Activated CD4-positive, alpha-beta T cell treated with anti-CD3 and anti-CD28 coated beads, Interleukin-10, Interleukin-2, amounts not matched to agents 100 ng/mL and 50 ng/mL, durations not matched to agents 16 hours and 8 hours (primary cell): Measurements from ENCODE around the gene CGB1.

Source experiments
- DNase-seq: peaks from one replicate; pipeline ENCODE4 v3.0.0-alpha.2; 2020

The CGB1 gene

GRCh38 chr19:49020931-49021895 is 15.5 kb downstream of the CGB1 start:
- peak; percentile 39 for DNase-seq

GRCh38 chr19:49020342-49020741 is 16.4 kb downstream of the CGB1 start:
- no peak for DNase-seq

GRCh38 chr19:49019242-49019932 is 17.3 kb downstream of the CGB1 start:
- peak; percentile 70 for DNase-seq

DNA sequence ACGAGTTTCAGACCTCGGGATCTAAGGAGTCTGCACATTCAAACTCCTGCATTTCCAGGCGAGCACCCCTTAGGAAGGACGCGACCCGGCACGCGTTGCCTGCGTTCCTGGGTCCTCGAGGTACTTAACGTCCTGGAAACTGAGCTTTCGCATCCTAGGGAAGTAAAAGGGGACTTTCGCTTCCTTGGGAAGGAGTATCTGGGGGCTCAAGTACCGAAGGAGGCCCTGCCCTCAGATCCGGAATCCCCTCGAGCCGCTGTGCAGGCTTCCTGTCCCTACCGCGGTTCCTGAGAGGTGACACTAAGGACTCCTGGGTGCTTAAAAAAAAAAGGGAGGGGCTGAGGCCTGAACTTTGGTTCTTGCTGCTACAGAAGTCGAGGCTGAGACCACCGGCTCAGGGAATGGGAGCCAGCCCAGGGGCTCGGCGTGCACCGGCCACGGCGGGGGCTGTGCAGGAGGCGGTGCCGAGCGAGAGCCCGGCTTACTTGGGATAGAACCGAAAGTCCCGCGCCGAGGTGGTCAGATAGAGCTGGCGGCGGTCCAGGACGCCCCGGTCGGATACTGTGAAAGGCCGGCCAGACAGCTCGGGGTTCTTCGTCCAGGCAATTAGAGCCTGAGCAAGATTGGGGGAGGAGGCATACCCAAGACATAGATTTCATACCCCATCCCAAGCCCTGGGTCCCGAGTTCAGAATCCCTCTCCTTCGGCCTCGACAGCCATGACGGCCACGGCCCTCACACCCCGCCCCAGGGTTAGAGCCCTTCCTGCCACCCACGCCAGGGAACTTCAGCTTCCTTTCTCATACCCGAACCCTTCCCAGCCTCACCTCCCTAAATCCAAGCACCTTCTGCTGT is 18.1 kb downstream of the CGB1 start:
- DNase-seq: peak; percentile 26

DNA sequence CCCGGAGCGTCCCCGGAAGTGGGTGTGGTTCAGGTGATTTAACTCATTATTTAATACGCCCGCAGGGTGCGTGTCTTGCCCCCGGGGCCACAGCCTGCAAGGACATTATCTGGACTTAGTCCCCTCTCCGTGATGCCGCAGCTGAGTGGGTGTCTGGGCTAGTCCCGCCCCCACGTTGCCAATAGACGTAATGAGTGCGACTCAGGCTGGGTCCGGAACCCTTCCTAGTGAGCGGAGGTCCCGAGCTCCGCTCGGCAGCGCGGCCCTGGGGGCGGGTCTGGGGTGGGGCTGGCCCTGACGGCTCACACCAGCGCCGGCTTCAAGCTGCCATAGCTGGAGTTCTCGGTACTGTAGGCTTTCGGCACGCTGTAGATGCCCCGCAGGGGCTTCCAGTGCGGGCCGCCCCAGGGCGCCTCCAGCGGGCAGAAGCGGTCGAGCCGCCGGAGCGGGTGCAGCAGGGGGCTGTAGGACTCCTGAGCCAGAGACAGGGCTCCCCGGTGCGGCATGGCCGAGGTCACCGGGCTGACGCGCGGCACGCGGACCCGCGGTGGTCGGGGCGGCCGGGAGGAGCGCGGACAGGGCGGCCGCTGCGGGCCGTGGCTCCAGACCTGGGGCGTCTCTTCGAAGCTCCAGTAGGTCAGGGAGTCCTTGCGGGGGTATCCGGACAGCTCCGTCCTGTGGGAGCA is 18.9 kb downstream of the CGB1 start:
- peak; percentile 70 for DNase-seq

DNA sequence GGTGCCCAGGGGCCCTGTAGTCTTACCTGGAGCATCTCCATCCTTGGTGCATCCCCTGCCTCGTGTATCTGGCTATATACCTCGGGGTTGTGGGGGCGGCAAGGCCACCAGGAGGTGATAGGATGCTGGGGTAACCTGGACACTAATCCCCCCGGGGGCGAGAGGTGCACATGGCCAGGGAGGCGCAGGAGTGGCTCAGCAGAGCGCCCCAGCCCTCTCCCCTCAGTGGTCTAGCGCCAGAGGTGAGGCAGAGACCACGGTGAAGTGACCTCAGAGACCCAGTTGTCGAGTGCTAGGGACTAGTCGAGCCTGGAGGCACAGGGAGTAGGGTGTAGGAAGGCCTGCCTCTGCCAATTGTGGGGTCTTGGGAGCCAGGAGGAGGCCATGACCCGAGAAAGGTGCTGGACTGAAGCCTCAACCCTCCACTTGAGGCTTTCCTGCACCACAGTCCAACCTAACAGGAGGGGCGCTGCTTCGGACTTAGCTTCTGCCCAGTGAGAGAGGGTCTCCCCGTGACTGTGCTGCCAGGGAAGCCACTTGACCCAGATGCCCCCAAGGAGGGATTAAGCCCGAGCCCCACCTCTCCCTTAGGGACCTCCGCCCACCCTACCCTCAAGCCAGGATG is 19.5 kb downstream of the CGB1 start, which contains the start of gene LHB:
Gene LHB (minus strand): TSS at position 51 of the 625 bp plus-strand sequence. CDS start 10 bp downstream, at position 41.
- no peak for DNase-seq

DNA sequence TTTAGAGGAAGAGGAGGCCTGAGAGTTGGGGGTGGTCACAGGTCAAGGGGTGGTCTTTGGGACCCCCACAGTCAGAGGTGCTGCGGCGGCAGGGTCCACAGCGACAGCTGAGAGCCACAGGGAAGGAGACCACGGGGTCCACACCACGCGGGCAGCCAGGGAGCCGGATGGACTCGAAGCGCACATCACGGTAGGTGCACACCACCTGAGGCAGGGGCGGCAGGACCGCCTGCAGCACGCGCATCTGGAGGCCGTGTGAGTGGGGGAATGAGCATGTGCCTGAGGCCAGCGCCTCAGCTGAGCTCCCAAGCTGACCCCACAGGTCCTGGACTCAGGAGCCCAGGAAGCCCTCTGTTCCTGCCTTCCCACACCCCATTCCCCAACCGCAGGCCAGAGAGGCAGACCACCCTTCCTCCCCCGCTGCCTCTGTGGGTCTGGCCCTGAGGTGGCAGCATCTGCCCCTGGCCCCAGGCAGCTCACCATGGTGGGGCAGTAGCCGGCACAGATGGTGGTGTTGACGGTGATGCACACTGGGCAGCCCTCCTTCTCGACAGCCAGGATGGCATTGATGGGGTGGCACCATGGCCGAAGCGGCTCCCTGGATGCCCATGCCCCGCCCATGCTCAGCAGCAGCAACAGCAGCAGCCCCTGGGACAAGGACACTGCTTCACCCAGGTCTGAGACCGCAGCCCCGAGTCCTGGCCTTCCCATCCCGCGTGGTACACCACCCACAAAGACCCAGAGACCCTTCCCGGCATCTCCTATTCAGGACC is 20.4 kb downstream of the CGB1 start:
- no peak for DNase-seq

DNA sequence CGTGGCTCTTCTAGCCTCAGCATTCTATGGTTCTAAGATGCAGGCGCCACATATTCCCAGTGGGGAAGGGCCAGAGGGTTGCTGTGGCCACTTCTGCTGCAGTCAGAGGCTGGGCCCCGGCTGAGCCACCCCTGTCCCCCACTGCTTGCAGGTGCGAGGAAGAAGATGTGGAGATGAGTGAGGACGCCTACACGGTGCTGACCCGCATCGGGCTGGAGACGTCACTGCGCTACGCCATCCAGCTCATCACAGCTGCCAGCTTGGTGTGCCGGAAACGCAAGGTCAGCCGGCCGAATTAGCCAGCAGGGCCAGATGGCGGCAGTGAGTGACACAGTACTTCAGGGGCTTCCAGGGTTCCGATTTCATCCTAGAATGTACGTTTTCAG is 21.8 kb downstream of the CGB1 start:
- no peak for DNase-seq

DNA sequence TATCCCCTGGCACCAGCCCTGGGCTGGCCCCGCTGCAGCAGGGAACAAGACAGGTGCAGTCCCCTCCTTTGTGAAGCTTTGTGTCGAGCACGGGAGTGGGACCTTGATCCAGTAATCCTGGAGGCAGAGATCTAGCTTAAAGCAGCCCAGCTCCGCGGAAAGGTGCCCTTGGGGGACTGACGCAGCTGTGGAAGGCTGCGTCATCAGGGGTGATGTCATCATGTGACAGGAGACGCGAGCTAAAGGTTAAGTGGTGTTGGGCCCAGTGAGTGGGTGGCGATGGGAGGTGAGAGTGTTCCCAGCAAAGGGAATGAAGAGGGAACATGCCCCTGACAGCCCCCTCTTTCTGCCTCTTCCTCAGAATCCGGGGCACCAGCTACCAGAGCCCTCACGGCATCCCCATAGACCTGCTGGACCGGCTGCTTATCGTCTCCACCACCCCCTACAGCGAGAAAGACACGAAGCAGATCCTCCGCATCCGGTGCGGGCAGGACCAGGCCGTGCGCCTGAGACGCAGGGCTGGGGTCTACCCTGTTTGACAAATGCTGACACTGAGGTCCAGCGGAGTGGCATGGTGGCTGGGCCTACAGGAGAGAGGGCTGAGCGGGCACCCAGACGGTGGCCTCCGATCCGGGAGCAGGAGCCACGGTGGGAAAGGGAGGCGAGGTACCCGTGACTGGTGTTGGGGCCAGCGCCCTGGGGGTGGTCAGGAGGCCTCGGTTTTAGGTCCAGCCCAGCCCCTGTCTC is 22.4 kb downstream of the CGB1 start:
- DNase-seq: no peak

- no peak for DNase-seq
These were observed 25.5 kb downstream of the CGB1 start for GRCh38 chr19:49011194-49011593.

DNA sequence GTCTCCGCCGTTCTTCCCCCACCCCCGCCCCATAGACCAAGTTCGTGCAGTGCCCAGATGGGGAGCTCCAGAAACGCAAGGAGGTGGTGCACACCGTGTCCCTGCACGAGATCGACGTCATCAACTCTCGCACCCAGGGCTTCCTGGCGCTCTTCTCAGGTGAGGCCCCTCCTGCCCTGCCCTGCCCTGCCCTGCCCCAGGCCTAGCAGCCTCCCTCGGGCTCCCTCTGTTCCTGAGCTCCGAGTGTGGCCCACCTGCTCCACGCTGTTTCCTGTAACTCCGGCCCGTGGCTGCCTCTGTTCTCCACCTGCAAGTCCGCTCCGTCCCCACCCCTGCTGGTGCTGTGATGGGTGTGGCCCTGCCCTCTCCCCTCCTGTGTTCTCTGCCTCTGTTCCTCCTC is 26.2 kb downstream of the CGB1 start:
- DNase-seq: no peak

DNA sequence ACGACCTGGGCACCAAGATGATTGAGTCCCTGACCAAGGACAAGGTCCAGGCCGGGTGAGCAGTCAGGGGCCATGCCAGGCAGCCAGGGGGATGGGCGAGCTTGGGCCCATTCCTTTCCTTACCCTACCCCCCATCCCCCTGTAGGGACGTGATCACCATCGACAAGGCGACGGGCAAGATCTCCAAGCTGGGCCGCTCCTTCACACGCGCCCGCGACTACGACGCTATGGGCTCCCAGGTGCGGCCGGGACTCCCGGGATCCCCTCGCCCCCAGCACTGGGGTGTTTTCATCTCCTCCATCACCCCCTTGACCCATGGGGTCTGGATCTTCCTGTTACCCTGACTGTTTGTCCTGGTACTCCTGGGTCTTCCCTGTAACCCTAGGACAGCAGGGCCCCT is 26.9 kb downstream of the CGB1 start:
- DNase-seq: no peak

- no peak for DNase-seq
These were observed 29.8 kb downstream of the CGB1 start for GRCh38 chr19:49006905-49007304.

DNA sequence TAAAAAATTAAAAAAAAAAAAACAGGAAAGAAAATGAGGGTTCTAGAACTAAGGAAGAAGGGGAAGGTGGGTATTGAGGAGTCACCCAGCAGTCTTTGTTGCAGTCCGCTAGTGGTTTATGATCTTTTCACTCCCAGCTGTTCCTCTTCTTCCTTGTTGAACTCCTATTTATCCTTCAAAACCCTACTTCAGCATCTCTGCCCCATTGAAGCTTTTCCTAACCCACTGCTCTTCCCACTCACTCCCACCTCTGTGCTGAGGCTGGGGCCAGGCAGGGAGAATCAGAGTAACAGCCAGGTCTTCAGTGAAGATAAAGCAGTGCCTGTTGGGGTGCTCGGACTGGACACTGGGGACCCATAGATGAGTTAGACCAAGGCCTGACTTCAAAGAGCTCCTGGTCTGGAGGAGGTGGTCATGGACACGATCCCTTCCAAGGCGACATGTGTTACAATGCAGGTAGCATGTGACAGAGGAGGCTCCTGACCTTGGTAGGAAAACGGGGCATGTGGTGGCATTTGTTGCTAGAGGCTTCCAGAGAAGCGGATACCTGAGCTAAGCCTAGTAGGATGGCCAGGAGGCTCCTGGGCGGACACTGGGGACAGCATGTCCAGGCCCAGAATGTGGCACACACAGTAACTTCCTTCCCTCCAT is 31.6 kb downstream of the CGB1 start:
- no peak for DNase-seq

DNA sequence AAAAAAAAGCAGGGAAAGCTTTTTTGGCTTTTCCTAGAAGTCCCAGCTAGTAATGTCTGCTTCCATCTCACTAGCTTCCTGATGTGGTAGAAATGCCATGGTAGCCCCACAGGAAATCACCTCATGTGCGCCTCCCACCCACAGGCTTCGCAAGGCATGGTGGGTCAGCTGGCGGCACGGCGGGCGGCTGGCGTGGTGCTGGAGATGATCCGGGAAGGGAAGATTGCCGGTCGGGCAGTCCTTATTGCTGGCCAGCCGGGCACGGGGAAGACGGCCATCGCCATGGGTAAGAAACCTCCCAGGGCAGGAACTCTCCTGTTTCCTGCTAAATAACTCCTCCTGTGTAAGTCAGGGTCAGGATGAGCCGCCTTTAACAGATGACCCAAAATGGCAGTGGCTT is 32.6 kb downstream of the CGB1 start:
- no peak for DNase-seq

DNA sequence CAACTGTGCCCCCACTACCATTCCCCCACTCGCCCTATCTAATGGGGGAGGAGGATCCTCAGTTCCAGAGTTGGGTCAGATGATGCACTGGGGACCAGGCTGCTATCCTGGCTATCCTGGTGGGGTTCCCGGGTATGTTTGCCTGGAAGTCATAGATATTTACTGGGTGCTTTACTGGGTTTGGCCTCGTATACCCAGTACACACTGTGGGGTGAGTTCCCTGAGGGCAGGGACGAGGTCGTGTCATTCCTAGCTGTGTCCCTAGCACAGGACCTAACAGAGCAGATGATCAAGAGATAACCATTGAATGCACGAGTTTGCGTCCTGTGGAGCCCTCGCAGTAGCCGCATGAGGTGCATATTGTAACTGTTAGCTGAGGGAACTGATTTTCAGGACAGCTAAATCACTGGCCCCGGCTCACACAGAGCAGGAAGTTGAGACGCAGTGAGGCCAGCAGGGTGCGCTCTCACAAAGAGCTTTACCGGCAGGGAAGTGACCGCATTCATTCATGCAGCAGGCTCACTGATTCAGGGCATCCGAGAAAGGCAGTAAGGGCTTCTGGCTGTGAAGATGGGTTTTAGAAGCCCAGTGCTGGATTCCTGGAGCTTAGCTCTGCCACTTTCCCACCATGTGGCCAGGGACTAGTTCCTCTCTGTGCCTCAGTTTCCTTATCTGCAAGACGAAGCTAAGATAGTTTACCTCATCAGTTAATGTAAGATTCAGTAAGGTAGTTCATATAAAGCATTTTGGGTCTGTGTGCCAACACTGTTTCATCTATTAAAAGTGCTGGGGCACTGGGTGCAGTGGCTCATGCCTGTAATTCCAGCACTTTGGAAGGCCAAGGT is 37.0 kb downstream of the CGB1 start:
- peak; percentile 74 for DNase-seq

DNA sequence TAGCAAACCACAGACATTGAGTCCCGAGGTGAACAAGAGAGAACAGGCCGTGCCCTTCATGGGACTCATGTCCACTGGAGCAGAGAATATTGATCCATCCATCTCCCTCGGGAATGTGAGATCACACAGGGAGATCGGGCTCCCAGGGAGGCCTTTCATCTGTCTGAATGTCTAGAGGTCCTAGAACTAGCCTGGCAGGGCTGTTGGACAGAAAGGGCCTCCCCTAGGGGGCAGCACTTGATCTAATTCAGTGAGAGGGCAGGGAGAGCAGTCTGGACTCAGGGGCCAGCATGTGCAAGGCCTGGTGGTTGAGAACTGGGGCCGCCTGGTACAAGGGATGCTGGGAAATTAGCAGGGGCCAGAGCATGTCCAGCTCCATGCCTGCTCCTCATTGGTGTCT is 38.7 kb downstream of the CGB1 start:
- DNase-seq: peak; percentile 63

GRCh38 chr19:48994035-48994386 is 42.7 kb downstream of the CGB1 start:
- no peak for DNase-seq
